HEK293 (cell line): ENCODE measurements around the gene PTPRN2.

Experiments
- CTCF ChIA-PET: fragments of 350-600 bp; formaldehyde crosslinking; extraction: SDS; loops from one replicate; lab custom pipeline; 2021; ENCODE audit warnings: antibody characterized with exemption; lab: Yijun Ruan, JAX
- POLR2A ChIA-PET: fragments of 300-600 bp; formaldehyde crosslinking; extraction: SDS; loops from one replicate; lab custom pipeline; 2020; ENCODE audit warnings: antibody characterized with exemption, inconsistent platforms; lab: Yijun Ruan, JAX
- H3K27ac ChIP-seq: fragments of 200-500 bp; sonication (Bioruptor generic); 2 replicates; pipeline ENCODE4 v1.5.1; 2014; ENCODE audit warnings: low read depth, low read length, control low read depth, inconsistent platforms; ENCODE audit errors: extremely low read depth
- H3K36me3 ChIP-seq, 2 experiments: fragments of 200-500 bp in 1 of 2; sonication (Bioruptor generic) in 1 of 2; 1 replicate in 1 of 2; 2 replicates in 1 of 2; pipeline ENCODE4 v1.5.1; 2014 to 2017; ENCODE audit warnings: inconsistent platforms in 2 of 2, low read length in 2 of 2; ENCODE audit not compliant: control insufficient read depth in 2 of 2, insufficient read depth in 1 of 2
- H3K4me1 ChIP-seq: fragments of 200-500 bp; sonication (Bioruptor generic); 2 replicates; pipeline ENCODE4 v1.5.1; 2014; ENCODE audit warnings: mild to moderate bottlenecking, low read length, inconsistent platforms; ENCODE audit not compliant: control insufficient read depth, insufficient read depth
- H3K4me3 ChIP-seq: 2 replicates; pipeline ENCODE4 v1.5.1; 2011; ENCODE audit warnings: low read depth, mild to moderate bottlenecking, control low read depth, low read length, moderate library complexity
- H3K9me3 ChIP-seq: fragments of 200-500 bp; sonication (Bioruptor generic); 2 replicates; pipeline ENCODE4 v1.5.1; 2014; ENCODE audit warnings: low read depth, low read length, inconsistent platforms; ENCODE audit not compliant: control insufficient read depth, insufficient read depth
- AEBP2 ChIP-seq: fragments of 450-650 bp; formaldehyde crosslinking; IDR thresholded peaks from 2 replicates; pipeline ENCODE4 v1.5.1; 2016; ENCODE audit warnings: missing biosample characterization, missing genetic modification characterization, borderline replicate concordance
- EGR2 ChIP-seq: fragments of 450-650 bp; formaldehyde crosslinking; IDR thresholded peaks from 2 replicates; pipeline ENCODE4 v1.5.1; 2016; ENCODE audit warnings: low read depth, missing biosample characterization, missing genetic modification characterization
- GLI4 ChIP-seq: fragments of 450-650 bp; formaldehyde crosslinking; IDR thresholded peaks from 2 replicates; pipeline ENCODE4 v1.5.1; 2016; ENCODE audit warnings: missing biosample characterization, missing genetic modification characterization
- HOXA7 ChIP-seq: sonication (generic); formaldehyde crosslinking; IDR thresholded peaks from 2 replicates; pipeline ENCODE4 v1.8.1; 2022; ENCODE audit warnings: missing genetic modification reagents, borderline replicate concordance
- KLF1 ChIP-seq: fragments of 450-650 bp; formaldehyde crosslinking; IDR thresholded peaks from 2 replicates; pipeline ENCODE4 v1.5.1; 2016; ENCODE audit warnings: missing biosample characterization, missing genetic modification characterization
- PATZ1 ChIP-seq: fragments of 450-650 bp; formaldehyde crosslinking; IDR thresholded peaks from 2 replicates; pipeline ENCODE4 v1.5.1; 2016; ENCODE audit warnings: missing biosample characterization, missing genetic modification characterization
- ZBTB10 ChIP-seq: fragments of 450-650 bp; formaldehyde crosslinking; IDR thresholded peaks from 2 replicates; pipeline ENCODE4 v1.5.1; 2016; ENCODE audit warnings: missing biosample characterization, missing genetic modification characterization
- ZBTB11 ChIP-seq: fragments of 450-650 bp; formaldehyde crosslinking; conservative IDR thresholded peaks from 2 replicates; pipeline ENCODE4 v1.5.1; 2016; ENCODE audit warnings: low read depth, missing biosample characterization, missing genetic modification characterization
- ZFHX2 ChIP-seq: fragments of 450-650 bp; formaldehyde crosslinking; conservative IDR thresholded peaks from 2 replicates; pipeline ENCODE4 v1.5.1; 2016; ENCODE audit warnings: missing biosample characterization, missing genetic modification characterization
- ZNF394 ChIP-seq: fragments of 450-650 bp; formaldehyde crosslinking; IDR thresholded peaks from 2 replicates; pipeline ENCODE4 v1.5.1; 2016; ENCODE audit warnings: missing biosample characterization, missing genetic modification characterization, mild to moderate bottlenecking, moderate library complexity, borderline replicate concordance
- ZNF423 ChIP-seq: fragments of 450-650 bp; formaldehyde crosslinking; IDR thresholded peaks from 2 replicates; pipeline ENCODE4 v1.5.1; 2016; ENCODE audit warnings: missing biosample characterization, missing genetic modification characterization
- ZNF544 ChIP-seq: fragments of 450-650 bp; formaldehyde crosslinking; IDR thresholded peaks from 2 replicates; pipeline ENCODE4 v1.5.0; 2017; ENCODE audit warnings: missing biosample characterization, missing genetic modification characterization
- ZNF791 ChIP-seq: fragments of 450-650 bp; formaldehyde crosslinking; IDR thresholded peaks from 2 replicates; pipeline ENCODE4 v1.5.1; 2016; ENCODE audit warnings: missing biosample characterization, missing genetic modification characterization

The PTPRN2 gene

GRCh38 chr7:158374586-158374985 lies 213.0 kb downstream of the PTPRN2 start:
- no peak overlapping the region for H3K4me3 ChIP-seq
- POLR2A ChIA-PET: no interaction called here
- H3K27ac ChIP-seq: no peak overlapping the region
- no peaks in the 10 kb centered on the region for H3K9me3 ChIP-seq
- H3K36me3 ChIP-seq: no peaks in the 10 kb centered on the region
- TF ChIP-seq KLF1 (tag by site-specific recombination) (no peak), ZBTB11 (tag by site-specific recombination) (no peak), GLI4 (tag by site-specific recombination) (no peak), ZNF544 (tag by site-specific recombination) (no peak), ZNF394 (tag by site-specific recombination) (no peak), PATZ1 (tag by site-specific recombination) (no peak), HOXA7 (no peak), ZBTB10 (tag by site-specific recombination) (no peak), AEBP2 (tag by site-specific recombination) (no peak)
- CTCF ChIA-PET: no interaction called here
- H3K4me1 ChIP-seq: no peaks in the 10 kb centered on the region

- no peak overlapping the region for H3K27ac ChIP-seq
- ChIA-PET CTCF (no interaction called here), POLR2A (no interaction called here)
- H3K4me1 ChIP-seq: no peaks in the 10 kb centered on the region
- no peaks in the 10 kb centered on the region for H3K36me3 ChIP-seq
- H3K4me3 ChIP-seq: no peak overlapping the region
- TF ChIP-seq EGR2 (tag by site-specific recombination) (0 out of 2 replicates have a peak, but pooled peaks have one; percentile 26), ZNF791 (tag by site-specific recombination) (no peak), ZNF423 (tag by site-specific recombination) (no peak), ZFHX2 (tag by site-specific recombination) (peak; percentile 52)
- H3K9me3 ChIP-seq: no peaks in the 10 kb centered on the region
These were observed 213.5 kb downstream of the PTPRN2 start for GRCh38 chr7:158374146-158374545.
